Neural cell (in vitro differentiated cells): ENCODE results near the gene COPS4. TPM values are rescaled to one million over a fixed set of nuclear protein-coding genes. Genes with fewer than 3 reads are reported as not detected.
"Not testable (repeated sequence)": the region's sequence is repeated elsewhere in the genome, so short reads cannot be mapped to it uniquely, and the experiment has no call there.

Experiments used
- H2AFZ ChIP-seq: fragments of 200-600, 300-800 bp; sonication (generic), shearing (Covaris generic); 2 replicates; pipeline ENCODE4 v1.6.0; 2014; ENCODE audit warnings: low read depth, mild to moderate bottlenecking, antibody characterized with exemption, low read length, moderate library complexity
- H3F3A ChIP-seq: fragments of 200-600 bp; shearing (Covaris generic); 2 replicates; pipeline ENCODE4 v1.6.1; 2016; ENCODE audit warnings: mild to moderate bottlenecking, moderate library complexity, mixed read lengths, antibody characterized with exemption, low read length; ENCODE audit not compliant: insufficient read depth, poor library complexity, severe bottlenecking
- H3K27ac ChIP-seq: fragments of 200-600, 300-800 bp; sonication (generic), shearing (Covaris generic); 2 replicates; pipeline ENCODE4 v1.5.1; 2014; ENCODE audit warnings: mild to moderate bottlenecking, low read length, moderate library complexity
- H3K27me3 ChIP-seq: fragments of 300-800, 200-600 bp; sonication (generic), shearing (Covaris generic); 2 replicates; pipeline ENCODE4 v1.6.0; 2014; ENCODE audit warnings: mild to moderate bottlenecking, low read depth, low read length, moderate library complexity; ENCODE audit not compliant: insufficient read depth
- H3K36me3 ChIP-seq: fragments of 300-800, 200-600 bp; sonication (generic), shearing (Covaris generic); 2 replicates; pipeline ENCODE4 v1.5.1; 2014; ENCODE audit warnings: mild to moderate bottlenecking, antibody characterized with exemption, low read length, moderate library complexity; ENCODE audit not compliant: insufficient read depth
- H3K4me2 ChIP-seq: fragments of 300-800, 200-600 bp; sonication (generic), shearing (Covaris generic); 2 replicates; pipeline ENCODE4 v1.6.0; 2014; ENCODE audit warnings: mild to moderate bottlenecking, low read length
- H3K4me3 ChIP-seq: fragments of 300-800, 200-600 bp; sonication (generic), shearing (Covaris generic); 2 replicates; pipeline ENCODE4 v1.5.1; 2014; ENCODE audit warnings: mild to moderate bottlenecking, low read length, moderate library complexity
- H3K79me2 ChIP-seq: fragments of 200-600 bp; shearing (Covaris generic); replicated peaks from 2 replicates; pipeline ENCODE4 v1.6.0; 2014; ENCODE audit warnings: mild to moderate bottlenecking, low read length, moderate library complexity; ENCODE audit not compliant: insufficient read depth
- H3K9ac ChIP-seq: fragments of 300-800, 200-600 bp; sonication (generic), shearing (Covaris generic); 2 replicates; pipeline ENCODE4 v1.6.1; 2016; ENCODE audit warnings: mild to moderate bottlenecking, low read length, mixed read lengths
- H3K9me2 ChIP-seq: fragments of 200-600 bp; shearing (Covaris generic); 2 replicates; pipeline ENCODE4 v1.6.1; 2016; ENCODE audit warnings: mild to moderate bottlenecking, low read length, mixed read lengths; ENCODE audit not compliant: insufficient read depth
- H3K9me3 ChIP-seq: fragments of 200-600, 300-800 bp; sonication (generic), shearing (Covaris generic); 2 replicates; pipeline ENCODE4 v1.6.1; 2016; ENCODE audit warnings: mild to moderate bottlenecking, mixed run types, low read length, moderate library complexity, mixed read lengths
- H4K20me1 ChIP-seq: fragments of 200-600 bp; shearing (Covaris generic); 2 replicates; pipeline ENCODE4 v1.6.1; 2016; ENCODE audit warnings: mild to moderate bottlenecking, mixed run types; ENCODE audit not compliant: insufficient read depth
- EZH2 ChIP-seq: fragments of 200-600, 300-800 bp; shearing (Covaris generic), sonication (generic); IDR thresholded peaks from 2 replicates; pipeline ENCODE4 v1.6.1; 2014; ENCODE audit warnings: antibody characterized with exemption, low read length, borderline replicate concordance, mild to moderate bottlenecking; ENCODE audit not compliant: insufficient read depth, poor library complexity, severe bottlenecking
- MXI1 ChIP-seq: fragments of 450-650 bp; conservative IDR thresholded peaks from 2 replicates; pipeline ENCODE4 v1.6.1; 2014; ENCODE audit warnings: antibody characterized with exemption, mild to moderate bottlenecking; ENCODE audit not compliant: poor library complexity, severe bottlenecking
- POLR2AphosphoS5 ChIP-seq: IDR thresholded peaks from 2 replicates; pipeline ENCODE4 v1.6.1; 2012
- RAD21 ChIP-seq: fragments of 450-650 bp; conservative IDR thresholded peaks from 2 replicates; pipeline ENCODE4 v1.6.1; 2014; ENCODE audit warnings: antibody characterized with exemption, mild to moderate bottlenecking, moderate library complexity
- REST ChIP-seq: IDR thresholded peaks from 2 replicates; pipeline ENCODE4 v1.6.1; 2012; ENCODE audit warnings: borderline replicate concordance
- SMC3 ChIP-seq: fragments of 450-650 bp; conservative IDR thresholded peaks from 2 replicates; pipeline ENCODE4 v1.6.1; 2014; ENCODE audit warnings: antibody characterized with exemption, mild to moderate bottlenecking, moderate library complexity; ENCODE audit not compliant: poor library complexity
- polyA plus RNA-seq: library from polyadenylated mRNA; depleted of rRNA; stranded (reverse); fragments of >200 nt; gene quantifications from 2 replicates; pipeline ENCODE4 v1.2.3, GENCODE V29; 2014
- TF ChIP-seq, protein P1 (sequence below): fragments of 450-650 bp; IDR thresholded peaks from 2 replicates; pipeline ENCODE4 v1.5.1; 2014; ENCODE audit warnings: antibody characterized with exemption, mild to moderate bottlenecking, moderate library complexity; ENCODE audit not compliant: poor library complexity, severe bottlenecking

Gene COPS4
- polyA plus RNA-seq, 1 donor from 2014 or later = 77.7 TPM

DNA sequence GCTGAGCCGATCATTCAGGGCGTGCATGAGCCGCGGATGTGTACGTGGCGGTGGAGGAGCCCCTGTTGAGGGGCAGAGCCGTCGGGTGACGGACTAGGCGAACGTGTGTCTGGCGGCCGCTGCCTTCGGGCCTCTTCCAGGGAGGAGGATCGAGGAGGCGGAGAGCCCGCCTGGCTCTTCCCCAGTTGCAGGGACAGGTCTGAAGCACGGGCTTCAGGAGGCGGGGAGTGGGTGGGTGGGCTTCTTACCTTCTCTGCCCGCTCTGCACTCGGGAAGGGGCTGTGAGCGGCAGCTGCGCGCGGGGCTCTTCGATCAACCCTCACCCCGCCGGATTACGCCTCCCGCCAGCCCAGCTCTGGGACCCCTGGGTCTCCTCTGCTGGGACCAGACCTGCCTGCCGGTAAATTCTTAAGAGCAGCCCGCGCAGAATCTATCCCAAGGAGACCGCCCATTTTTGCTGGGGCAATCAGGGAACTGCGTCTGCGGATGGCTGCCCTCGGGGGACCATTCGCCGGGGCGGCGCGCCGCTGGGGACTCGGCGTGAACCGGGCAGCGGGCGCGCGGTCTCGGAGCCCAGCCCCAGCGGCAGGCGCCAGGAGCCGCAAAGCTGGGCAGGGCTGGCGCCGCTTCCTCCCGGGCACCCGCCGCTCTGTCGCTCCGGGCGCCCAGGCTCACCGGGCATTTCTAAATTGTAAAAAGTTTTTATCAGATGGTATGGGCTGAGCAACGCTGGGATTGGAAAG is 74.7 kb downstream of the COPS4 start:
- Histone ChIP-seq H3K4me2 (peak overlapping the region; percentile 37), H3K4me3 (peak overlapping the region; percentile 65), H3F3A (no peaks in the 10 kb centered on the region), H3K27ac (no peak overlapping the region), H2AFZ (no peak overlapping the region), H3K9me3 (no peaks in the 10 kb centered on the region), H3K27me3 (peaks cover 32% of the 10 kb centered on the region), H3K36me3 (no peaks in the 10 kb centered on the region), H3K9ac (no peak overlapping the region), H4K20me1 (no peaks in the 10 kb centered on the region), H3K79me2 (no peaks in the 10 kb centered on the region), H3K9me2 (no peaks in the 10 kb centered on the region)
- no peak for TF ChIP-seq EZH2

DNA sequence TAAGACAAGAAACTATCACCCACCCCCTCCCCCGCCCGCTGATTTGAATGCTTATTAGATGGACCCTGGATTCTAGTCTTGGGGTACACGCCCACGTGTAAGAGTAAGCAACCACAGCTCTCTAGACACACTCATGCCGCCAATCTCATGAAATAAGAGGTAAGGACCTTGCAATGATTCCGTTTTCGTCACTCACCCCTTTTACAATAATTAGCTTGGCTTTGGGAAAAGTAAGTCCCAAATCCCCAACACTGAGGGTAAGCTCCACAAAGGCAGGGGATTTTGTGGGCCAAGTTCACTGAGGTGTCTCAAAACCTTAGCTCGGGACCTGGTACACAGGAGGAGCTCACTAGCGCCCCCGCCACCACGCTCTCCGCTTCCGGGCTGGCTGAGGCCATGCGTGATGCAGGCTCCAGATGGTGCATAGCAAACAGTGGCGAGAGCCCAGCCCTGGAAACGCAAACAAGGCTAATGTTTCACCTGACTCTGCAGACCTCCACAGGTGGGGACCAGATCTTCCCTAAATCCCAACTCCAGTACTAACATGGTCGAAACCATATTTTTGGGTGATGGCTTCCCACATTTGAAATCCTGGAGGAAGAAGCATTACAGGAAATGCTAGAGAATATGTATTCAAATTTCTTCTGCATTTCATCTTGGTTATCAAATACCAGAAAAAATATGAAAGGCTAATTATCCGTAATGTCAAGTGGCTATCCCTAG is 75.4 kb downstream of the COPS4 start:
- Histone ChIP-seq H3K4me3 (peak overlapping the region; percentile 65), H4K20me1 (no peaks in the 10 kb centered on the region), H3K27ac (no peak overlapping the region), H3K27me3 (peaks cover 32% of the 10 kb centered on the region), H3K9ac (no peak overlapping the region), H3K4me2 (peak overlapping the region; percentile 37), H2AFZ (no peak overlapping the region), H3K9me2 (no peaks in the 10 kb centered on the region), H3K36me3 (no peaks in the 10 kb centered on the region), H3F3A (no peaks in the 10 kb centered on the region), H3K9me3 (no peaks in the 10 kb centered on the region), H3K79me2 (no peaks in the 10 kb centered on the region)
- TF ChIP-seq POLR2AphosphoS5 = no peak
- no peak for TF ChIP-seq EZH2
- TF ChIP-seq, protein P1, sequence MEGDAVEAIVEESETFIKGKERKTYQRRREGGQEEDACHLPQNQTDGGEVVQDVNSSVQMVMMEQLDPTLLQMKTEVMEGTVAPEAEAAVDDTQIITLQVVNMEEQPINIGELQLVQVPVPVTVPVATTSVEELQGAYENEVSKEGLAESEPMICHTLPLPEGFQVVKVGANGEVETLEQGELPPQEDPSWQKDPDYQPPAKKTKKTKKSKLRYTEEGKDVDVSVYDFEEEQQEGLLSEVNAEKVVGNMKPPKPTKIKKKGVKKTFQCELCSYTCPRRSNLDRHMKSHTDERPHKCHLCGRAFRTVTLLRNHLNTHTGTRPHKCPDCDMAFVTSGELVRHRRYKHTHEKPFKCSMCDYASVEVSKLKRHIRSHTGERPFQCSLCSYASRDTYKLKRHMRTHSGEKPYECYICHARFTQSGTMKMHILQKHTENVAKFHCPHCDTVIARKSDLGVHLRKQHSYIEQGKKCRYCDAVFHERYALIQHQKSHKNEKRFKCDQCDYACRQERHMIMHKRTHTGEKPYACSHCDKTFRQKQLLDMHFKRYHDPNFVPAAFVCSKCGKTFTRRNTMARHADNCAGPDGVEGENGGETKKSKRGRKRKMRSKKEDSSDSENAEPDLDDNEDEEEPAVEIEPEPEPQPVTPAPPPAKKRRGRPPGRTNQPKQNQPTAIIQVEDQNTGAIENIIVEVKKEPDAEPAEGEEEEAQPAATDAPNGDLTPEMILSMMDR = peak; percentile 74
- TF ChIP-seq SMC3 = peak; percentile 14
- peak; percentile 33 for TF ChIP-seq RAD21
- peak; percentile 69 for TF ChIP-seq MXI1

DNA sequence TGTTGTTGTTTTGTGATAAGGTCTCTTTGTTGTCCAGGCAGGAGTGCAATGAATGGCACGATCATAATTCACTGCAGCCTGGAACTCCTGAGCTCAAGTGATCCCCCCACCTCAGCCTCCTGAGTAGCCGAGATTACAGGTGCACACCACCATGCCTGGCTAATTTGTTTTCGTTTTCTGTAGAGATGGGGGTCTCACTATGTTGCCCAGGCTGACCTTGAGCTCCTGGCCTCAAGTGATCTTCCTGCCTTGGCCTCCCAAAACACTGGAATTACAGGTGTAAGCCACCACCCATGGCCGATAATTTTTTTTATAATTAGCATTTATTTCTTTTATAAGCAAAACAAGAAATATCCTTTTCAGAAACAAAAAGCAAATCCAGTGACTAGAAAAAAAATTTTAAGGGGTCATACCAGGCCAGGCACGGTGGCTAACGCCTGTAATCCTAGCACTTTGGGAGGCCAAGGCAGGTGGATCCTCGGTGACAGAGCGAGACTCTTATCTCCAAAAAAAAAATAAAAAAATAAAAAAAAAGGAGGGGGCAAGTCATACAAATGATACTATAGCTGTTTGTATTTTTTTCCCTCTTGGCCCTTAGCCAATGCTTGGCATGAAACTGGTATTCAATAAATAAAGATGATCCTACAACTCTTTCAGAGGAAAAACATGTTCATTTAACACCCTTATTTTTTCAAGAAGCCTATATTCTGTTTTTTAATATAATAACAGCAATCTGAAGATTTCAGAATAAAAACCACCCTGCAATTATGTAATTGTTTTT is 76.2 kb downstream of the COPS4 start:
- H3K27ac ChIP-seq = no peak overlapping the region
- no peak overlapping the region for H2AFZ ChIP-seq
- H3K4me2 ChIP-seq = no peak overlapping the region
- no peaks in the 10 kb centered on the region for H3K9me2 ChIP-seq
- H3K27me3 ChIP-seq = peaks cover 32% of the 10 kb centered on the region
- H3K9ac ChIP-seq = no peak overlapping the region
- H3K9me3 ChIP-seq = no peaks in the 10 kb centered on the region
- no peaks in the 10 kb centered on the region for H4K20me1 ChIP-seq
- TF ChIP-seq POLR2AphosphoS5 = no peak
- no peak for TF ChIP-seq REST
- peak overlapping the region; percentile 65 for H3K4me3 ChIP-seq
- no peaks in the 10 kb centered on the region for H3K36me3 ChIP-seq
- H3F3A ChIP-seq = no peaks in the 10 kb centered on the region
- no peaks in the 10 kb centered on the region for H3K79me2 ChIP-seq

DNA sequence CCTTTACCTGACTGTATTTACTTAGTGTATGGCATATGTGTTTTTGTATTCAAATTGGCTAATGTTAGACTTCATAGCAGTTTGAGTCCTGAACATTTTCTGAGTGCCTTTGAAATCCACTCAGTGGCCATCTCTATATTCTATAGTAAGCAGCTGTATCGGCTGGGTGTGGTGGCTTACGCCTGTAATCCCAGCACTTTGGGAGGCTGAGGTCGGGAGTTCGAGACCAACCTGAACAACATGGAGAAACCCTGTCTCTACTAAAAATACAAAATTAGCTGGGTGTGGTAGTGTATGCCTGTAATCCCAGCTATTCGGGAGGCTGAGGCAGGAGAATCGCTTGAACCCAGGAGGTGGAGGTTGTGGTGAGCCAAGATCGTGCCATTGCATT is 76.8 kb downstream of the COPS4 start:
- H3K79me2 ChIP-seq, H4K20me1 ChIP-seq, H3K36me3 ChIP-seq, H3K4me2 ChIP-seq, H3K9me2 ChIP-seq, H2AFZ ChIP-seq, H3F3A ChIP-seq, H3K9me3 ChIP-seq, H3K4me3 ChIP-seq, H3K27ac ChIP-seq, H3K9ac ChIP-seq: not testable (repeated sequence)
- peaks cover 32% of the 10 kb centered on the region for H3K27me3 ChIP-seq
